SKM-1 (cell line): ENCODE measurements around the gene HIBADH.
"Not testable (repeated sequence)": the region's sequence is repeated elsewhere in the genome, so short reads cannot be mapped to it uniquely, and the experiment has no call there.

Experiments used
- DNase-seq: peaks from one replicate; lab custom pipeline; 2025; ENCODE audit not compliant: unreplicated experiment; lab: John Stamatoyannopoulos, UW

HIBADH gene

DNA sequence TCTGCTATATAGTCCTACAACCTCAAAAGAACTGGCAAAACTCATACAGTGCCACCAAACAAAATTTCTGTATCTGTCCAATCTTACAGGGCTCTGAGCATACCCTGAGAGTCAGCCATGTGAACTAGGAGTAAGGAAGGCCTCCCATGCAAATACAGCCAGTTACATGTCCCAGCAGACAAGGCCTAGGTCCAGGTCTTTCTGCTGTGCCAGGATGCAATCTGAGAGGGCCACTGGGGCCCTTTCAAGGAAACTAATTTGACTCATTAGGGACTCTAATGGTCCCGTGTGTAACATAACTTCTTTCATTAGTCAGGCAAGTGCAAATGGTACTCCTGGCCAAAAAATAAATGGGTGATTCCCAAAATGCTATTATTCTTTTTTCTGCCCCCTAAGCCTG, 17.9 kb upstream of the HIBADH start:
- no peak for DNase-seq

DNA sequence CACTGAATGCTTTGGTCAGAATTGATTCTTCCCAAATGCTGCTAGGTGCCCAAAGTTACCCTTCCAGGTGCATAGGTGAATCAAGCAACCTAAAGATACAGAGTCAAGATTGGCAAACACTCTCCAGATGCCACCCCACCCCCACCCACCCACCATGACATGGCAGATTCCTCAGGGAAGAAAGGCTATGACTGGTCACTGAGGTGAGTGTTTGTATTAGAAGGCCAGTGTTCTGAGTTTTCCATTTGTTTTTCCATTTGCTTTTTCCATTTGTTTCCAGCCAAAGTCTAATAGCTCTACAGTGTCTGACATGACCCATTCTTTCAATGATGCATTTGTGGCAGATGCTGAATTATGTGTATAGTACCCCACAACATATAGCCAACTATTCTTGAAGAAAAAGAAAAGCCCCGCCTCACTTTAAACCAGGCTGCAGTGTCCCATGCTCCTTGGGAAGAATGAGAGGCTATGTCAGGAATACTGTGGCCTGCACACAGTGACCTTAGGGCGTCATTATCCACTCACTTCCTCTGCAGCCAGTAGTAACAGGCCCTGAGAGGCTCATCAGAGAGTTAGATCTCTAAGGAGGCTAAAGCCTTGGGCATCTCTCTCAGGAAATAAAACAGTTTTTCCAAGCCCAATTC, 16.1 kb upstream of the HIBADH start:
- DNase-seq: no peak

DNA sequence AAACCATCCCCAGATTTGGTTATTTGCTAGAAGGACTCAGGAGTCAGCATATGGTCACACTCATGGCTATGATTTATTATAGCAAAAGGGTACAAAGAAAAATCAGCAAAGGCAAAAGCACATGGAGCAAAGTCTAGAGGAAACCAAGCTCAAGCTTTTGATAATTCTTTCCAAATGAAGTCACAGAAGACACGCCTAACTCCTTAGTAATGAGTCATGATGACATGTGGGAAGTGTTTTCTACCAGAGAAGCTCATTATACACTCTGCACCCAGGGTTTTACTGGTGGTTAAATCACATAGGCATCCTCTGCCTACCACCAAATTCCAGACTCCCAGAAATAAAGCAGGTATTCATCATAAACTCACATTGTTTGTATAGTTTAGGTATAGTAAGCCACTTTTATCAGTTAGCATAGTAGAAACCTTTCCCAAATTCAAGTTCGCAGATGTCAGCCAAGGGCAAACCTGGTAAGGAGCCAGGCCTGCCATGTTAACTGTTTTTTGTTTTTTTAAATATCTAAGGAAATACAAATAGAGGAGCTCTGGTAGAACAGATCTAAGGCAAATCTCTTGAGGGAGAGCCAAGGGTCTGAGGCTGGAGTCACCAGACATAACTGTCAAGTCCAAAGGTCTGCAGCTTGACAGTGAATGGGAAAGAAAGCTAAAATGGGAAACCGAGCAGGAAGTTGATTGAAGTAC, 15.4 kb upstream of the HIBADH start:
- DNase-seq: no peak

DNA sequence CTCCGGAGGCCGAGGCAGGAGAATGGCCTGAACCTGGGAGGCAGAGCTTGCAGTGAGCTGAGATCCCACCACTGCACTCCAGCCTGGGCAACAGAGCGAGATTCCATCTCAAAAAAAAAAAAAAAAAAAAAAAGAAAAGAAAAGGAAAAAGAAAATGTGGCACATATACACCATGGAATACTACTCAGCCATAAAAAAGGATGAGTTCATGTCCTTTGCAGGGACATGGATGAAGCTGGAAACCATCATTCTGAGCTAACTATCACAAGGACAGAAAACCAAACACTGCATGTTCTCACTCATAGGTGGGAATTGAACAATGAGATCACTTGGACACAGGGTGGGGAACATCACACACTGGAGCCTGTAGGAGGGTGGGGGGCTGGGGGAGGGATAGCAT, 11.4 kb upstream of the HIBADH start:
- not testable (repeated sequence) for DNase-seq

DNA sequence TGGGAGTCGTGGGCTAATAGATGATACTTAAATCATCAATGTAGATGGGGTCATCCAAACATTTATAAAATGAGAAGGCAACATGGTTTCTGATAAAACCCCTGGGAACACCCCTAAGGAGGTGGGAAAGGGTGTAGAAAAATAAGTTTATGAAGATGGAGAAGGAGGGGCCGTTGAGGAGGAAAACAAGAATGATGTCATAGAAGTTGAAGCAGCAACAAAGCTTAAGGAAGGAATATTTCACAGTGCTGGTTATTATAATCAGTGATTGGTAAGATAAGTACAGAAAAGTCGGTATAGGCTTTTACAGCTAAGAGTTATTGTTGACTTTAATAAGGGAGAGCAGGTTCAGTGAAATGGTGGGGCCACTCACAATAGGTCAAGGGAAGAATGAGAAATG, 9.0 kb upstream of the HIBADH start:
- no peak for DNase-seq

DNA sequence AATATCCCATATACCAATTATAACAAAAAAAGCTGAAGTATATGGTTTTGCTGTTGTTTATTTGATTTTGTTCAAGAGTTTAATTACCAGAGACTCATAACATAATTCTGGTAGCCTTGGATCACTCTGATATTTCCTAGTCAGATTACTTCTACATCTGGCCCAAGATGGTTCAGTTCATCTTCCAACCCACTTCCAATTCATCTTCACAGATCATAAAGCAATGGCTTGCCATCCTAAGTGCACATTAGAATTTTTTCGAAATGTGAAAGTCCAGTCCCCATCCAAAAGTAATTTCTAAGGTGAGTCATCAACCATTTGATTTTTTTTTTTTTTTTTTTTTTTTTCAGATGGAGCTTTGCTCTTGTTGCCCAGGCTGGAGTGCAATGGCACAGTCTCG, 8.0 kb upstream of the HIBADH start:
- no peak for DNase-seq

DNA sequence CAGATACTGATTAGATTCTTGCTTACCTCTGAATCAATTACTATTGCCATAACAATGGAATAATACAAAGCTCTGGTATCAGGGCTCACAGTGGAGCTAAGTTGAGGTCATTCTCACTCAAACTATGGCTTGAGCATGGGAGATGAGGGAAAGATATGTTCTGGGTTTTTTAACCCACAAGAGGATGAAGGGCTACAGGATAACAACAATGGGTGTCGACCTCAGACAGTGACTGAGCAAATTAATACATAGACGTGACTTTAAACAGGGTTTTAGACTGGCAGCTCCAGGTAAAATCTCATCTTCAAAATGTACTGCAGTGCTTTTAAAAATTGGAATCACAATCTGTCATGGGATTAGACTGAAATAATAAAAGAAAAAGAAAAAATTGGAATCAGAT, 7.5 kb upstream of the HIBADH start:
- DNase-seq: no peak

DNA sequence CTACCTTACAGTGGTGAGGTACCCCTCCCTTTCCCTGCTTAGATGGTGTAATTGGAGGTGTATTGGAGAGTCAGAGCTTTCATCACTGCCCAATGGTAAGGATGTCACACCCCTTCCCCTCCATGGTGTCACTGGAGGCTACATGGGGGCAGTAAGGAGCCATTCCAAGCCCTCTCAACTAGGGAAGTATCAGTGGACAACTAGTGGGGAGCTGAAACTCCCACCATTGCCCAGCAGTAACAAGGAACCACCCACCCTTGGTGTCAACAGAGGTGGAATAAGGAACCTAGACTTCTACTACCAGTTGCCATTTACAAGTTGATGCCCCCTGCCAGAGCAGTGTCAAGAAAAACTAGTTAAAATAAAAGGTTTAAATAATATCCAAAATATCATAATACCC, 2.8 kb upstream of the HIBADH start:
- DNase-seq: no peak

DNA sequence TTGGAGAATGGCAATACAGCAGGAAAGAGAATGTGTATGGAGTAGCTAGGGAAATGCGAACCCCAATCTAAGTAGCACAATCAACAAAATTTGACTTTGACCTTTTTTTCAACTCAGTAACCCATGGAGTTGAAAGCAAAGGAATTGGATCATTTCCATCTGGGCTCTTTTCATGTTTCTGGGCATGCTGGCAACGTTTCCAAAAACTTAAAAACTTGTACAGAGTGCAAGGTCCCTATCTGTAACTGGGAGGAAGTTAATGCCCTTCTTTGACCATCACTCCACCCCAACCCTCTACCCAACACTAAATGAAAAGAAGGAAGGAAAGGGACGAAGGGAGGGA, 1.3 kb upstream of the HIBADH start:
- no peak for DNase-seq

DNA sequence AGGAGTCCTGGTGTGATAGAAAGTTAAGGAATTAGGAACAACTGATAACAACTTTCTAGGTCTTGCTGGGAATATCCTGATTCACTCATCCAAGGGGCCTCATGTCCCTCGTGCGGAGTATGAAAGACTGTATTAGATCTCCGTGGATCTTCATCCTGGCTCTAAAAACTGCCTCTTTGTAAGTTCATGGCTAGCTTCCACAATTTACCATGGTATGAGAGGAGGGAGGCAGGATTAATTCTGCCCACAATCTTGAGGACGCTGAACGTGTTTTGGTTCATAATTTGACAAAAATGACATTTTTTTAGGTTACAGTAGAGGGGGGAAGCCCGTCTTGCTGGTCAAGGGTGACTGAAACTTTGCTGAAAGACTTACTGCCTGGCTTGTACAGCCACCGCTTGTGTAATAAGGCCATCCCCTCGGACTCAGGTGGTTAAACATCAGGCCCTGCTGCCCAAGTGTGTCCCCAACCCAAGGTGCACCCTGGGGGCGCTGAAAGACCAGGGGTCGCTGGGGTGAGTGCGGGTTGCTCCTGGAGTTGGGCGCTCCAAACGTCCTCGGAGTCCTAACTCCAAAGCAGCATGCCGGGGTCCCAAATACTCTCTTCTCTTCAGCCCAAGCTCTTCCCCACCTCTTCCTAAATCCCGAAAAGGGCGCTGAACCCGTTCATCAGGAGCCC, 733 bp downstream of the HIBADH start:
- no peak for DNase-seq

DNA sequence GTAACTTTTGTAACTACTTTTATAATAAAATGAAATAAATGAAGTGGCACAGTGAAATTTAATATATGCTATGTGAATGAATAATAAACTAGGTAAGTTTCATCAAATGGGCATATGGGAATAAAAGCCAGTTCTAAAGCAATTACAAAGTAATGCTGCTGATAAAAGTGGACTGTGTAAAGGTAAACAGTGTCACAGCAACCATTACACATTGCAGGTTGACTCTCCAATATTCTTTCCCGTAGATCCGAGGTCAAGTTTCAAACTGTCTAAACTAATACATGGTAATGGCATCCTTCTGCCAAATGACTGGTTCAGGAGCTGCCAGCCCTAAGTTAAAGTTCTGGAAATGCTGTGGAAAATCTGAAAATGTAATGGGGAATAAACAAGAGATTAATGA, 6.0 kb downstream of the HIBADH start:
- DNase-seq: no peak

DNA sequence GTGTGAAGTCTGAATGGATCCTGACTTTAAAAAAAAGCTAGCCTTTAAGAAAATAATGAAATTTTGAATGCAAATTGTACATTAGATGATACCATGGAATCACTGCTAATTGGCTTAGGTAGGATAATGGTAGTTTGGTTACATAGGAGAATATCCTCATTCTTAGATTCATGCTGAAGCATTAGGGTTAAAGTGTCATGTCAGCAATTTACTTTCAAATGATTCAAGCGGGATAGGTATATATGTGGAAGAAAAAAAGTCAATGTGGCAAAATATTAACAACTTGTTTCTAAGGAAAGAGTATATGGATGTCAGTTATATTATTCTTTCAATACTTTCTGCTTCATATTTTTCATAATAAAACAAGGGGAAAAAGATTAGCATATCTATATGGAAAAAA, 7.5 kb downstream of the HIBADH start:
- DNase-seq: no peak

DNA sequence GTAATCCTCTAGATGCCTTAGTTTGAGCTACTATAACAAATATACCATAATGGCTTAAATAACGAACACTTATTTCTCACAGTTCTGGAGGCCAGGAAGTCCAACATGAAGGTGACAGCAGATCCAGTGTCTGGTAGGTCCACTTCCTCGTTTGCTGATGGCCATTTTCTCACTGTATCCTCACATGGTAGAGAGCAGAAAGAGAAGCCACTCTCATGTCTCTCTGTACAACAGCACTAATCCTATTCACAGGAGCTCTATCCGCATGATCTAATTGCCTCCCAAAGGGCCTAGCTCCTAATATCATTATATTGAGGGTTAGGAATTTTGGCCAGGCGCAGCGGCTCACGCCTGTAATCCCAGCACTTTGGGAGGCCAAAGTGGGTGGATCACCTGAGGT, 10.2 kb downstream of the HIBADH start:
- no peak for DNase-seq

DNA sequence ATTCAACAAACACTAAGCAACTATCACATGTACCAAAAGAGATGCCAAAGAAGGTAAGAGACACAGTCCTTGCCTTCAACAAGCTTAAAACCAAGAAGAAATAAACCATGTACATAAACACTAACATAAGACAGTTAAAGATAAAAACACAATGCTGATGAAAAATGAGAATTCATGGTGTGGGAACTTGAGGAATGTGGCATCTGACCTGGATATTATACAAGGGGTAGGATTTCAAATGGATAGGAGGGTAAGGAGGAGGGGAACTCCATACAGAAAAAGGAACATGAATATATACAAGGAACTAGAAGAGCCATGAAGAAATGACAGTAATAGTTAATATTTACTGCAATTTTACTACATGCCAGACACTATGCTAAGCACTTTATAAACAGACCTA, 11.0 kb downstream of the HIBADH start:
- DNase-seq: no peak

DNA sequence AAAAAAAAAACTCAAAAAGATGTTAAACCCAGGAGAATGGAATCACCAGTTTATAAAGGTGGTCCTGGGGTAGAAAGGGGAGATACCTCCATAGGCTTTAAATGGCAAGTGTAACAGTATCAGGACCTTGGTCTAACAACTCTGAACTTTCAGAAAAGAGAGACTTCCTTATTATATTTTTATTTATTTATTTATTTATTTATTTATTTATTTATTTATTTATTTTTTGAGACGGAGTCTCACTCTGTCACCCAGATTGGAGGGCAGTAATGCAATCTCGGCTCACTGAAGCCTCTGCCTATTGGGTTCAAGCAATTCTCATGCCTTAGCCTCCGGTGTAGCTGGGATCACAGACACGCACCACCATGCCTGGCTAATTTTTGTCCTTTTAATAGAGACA, 12.4 kb downstream of the HIBADH start:
- no peak for DNase-seq

DNA sequence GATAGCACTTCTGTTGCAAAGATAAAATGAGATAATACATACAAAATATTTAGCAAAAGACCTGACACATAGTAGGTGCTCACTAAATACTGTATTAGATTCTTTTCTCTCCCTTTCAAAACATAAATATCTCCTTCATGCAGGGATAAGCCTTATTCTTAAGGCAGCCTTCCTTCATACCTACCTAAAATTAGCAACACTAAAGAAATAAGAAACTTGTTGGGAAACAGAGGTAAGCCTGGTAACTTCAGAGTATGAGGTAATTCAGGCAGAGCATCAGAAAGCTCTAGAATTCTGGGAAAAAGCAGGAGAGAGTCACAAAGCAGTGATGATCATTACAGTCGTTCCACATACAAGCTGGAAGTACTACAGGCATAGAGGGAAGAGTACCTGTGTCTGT, 15.2 kb downstream of the HIBADH start:
- no peak for DNase-seq

DNA sequence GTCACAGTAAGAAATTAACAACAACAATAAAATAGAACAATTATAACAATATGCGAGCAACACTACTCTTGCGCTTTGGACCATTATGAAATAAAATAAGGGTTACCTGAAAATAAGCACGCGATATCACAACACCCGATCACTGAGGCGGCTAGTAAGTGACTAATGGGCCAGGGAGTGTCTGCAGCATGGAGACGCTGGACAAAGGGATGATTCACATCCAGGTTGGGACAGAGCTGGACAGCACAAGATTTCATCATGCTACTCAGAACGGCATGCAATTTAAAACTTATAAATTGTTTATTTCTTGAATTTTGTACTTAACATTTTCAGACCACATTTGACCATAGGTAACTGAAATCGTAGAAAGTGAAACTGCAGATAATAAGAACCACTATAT, 15.6 kb downstream of the HIBADH start:
- no peak for DNase-seq

DNA sequence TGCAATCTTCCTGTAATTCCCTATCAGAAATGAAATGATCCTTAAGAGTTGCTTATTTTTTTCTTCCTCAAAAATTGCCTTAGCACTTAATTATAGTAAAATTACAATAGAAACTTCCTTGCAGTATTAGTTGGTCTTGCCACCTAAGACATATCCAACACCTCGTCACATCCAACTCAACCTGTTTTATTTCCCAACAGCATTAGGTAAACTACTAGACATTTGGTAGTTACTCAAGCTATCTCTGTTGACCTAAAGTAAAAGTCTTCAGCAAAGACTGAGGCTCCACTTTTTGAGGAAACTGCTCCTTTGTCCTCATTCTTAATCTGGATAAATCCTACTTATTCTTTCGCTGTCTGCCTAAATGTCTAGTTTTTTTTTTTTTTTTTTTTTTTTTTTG, 20.4 kb downstream of the HIBADH start:
- no peak for DNase-seq

DNA sequence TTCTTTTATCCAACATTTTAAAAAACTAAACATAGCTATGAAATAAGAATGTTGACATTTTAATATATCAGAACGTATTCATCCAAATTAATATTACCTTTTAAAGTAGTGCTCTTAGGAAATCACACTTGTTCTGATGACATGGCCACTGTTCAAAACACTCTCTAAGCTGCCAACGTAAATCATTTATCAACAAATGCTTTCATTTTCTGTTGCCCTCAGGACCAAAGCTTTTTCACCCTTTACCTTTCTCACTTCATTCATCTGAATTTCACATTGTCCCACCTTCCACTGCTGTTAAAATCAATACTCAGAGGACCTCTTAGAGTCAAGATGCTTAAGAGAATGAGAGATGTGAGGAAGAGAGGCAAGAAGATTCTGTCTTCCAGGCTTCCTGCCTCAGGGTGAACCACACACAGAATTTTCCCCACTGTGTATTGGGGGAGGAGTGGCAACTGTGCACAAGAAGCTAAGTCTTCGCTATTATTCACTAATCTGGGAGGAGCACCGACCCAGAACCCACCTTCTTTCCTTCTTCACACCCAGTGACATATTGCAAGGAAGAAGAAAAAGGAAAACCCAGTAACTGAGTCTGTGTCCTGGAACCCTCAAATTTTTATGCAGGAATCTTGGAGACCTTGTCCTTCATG, 21.0 kb downstream of the HIBADH start:
- no peak for DNase-seq

DNA sequence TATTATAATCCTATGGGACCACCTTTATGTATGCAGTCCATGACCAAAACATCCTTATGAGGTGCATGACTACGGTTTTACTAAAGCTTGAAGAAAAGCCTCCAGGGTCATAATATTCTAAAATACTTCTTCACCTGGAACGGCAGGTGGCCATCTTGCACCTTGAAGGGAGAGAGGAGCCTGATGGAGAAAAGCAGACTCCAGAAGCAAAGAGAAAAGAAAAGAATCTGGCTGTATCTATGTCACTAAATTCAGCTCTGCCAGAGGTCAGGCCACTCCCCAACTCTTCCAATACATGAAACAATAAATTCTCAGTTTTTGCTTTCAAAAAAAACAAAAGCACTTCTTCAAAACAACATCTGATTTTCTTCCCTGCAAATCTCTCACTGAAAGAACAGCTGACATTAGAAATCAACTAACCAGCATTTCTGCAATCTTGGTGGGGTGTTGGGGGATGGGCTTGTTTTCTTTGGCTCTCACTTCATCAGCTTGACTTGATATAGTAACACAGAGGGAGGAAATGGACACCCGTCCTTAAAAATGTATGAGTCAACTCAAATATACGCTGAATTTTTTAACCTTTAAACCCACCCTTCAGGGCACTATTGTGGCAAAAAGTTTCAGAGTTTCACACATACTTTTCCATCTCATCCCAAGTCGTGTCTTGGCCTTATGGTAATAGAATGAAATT, 21.7 kb downstream of the HIBADH start:
- DNase-seq: no peak

DNA sequence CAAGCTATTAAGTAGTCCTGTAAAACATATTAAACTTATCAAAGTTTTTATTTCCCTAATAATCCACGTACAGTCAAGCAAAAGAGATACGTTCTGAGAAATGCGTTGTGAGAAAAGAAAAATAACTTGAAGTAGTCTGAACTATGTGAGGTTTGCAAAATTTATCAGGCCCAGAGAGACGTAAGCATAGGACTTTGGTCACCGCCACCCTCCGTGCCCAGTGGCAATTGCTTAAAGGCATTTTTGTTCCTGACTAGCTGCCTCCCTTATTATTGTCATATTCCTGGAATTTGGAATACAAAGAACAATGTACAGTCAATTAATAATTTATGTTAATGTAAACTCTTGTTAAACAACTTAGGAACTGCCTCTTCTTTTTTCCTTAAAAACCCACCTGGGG, 22.8 kb downstream of the HIBADH start:
- DNase-seq: no peak

DNA sequence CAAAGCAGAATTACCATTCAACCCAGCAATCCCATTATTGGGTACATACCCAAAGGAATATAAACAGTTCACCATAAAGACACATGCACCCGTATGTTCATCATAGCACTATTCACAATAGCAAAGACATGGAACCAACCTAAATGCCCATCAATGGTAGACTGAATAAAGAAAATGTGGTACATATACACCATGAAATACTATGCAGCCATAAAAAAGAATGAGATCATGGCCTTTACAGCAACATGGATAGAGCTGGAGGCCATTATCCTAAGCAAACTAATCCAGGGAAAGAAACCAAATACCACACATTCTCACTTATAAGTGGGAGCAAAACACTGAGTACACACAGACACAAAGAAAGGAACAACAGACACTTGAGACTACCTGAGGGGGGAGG, 23.6 kb downstream of the HIBADH start:
- not testable (repeated sequence) for DNase-seq
